Measurements from ENCODE around the gene IDH3B.

Gene IDH3B

GRCh38 chr20:2656471-2657117 lies 7.4 kb downstream of the IDH3B start:
- DNase-seq (ENCODE audit: low read depth), result no peak

DNA sequence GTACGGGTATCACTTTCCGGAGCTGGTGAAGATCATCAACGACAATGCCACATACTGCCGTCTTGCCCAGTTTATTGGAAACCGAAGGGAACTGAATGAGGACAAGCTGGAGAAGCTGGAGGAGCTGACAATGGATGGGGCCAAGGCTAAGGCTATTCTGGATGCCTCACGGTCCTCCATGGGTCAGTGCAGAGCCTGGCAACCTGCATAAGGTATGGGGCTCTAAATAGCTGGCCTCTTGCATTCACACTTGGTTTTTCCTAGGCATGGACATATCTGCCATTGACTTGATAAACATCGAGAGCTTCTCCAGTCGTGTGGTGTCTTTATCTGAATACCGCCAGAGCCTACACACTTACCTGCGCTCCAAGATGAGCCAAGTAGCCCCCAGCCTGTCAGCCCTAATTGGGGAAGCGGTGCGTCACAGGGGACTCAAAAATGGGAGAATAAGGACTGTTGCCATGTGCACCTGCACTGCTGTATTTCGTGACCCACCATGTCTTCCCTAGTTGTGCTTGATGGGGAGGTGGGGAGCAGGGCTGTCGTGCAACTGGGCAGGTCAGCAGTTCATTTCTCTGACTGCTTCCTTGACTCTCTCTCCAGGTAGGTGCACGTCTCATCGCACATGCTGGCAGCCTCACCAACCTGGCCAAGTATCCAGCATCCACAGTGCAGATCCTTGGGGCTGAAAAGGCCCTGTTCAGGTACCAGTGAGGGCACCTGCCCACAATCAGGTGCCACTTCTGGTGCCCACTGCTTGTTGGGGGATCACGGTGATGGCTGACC lies 8.5 kb downstream of the IDH3B start:
- DNase-seq (ENCODE audit: low read depth), result no peak

DNA sequence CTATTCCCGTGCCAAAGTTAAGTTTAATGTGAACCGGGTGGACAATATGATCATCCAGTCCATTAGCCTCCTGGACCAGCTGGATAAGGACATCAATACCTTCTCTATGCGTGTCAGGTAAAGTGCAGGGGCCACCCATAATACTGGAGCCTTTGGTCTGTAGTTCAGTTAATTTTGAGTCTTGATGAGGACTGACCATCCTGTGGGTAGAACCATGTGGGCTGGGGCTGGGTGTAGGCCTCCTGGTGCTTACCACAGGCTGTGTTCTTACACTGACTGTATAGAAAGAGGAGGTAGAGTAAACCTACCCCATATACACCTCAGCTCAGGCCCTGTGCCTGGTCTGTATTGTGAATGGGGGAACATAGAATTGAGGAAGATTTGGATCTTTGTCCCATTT lies 9.2 kb downstream of the IDH3B start:
- no peak for DNase-seq (ENCODE audit: low read depth)

- DNase-seq (ENCODE audit: low read depth), result no peak
Observed at GRCh38 chr20:2654384-2654822, 9.6 kb downstream of the IDH3B start.

DNA sequence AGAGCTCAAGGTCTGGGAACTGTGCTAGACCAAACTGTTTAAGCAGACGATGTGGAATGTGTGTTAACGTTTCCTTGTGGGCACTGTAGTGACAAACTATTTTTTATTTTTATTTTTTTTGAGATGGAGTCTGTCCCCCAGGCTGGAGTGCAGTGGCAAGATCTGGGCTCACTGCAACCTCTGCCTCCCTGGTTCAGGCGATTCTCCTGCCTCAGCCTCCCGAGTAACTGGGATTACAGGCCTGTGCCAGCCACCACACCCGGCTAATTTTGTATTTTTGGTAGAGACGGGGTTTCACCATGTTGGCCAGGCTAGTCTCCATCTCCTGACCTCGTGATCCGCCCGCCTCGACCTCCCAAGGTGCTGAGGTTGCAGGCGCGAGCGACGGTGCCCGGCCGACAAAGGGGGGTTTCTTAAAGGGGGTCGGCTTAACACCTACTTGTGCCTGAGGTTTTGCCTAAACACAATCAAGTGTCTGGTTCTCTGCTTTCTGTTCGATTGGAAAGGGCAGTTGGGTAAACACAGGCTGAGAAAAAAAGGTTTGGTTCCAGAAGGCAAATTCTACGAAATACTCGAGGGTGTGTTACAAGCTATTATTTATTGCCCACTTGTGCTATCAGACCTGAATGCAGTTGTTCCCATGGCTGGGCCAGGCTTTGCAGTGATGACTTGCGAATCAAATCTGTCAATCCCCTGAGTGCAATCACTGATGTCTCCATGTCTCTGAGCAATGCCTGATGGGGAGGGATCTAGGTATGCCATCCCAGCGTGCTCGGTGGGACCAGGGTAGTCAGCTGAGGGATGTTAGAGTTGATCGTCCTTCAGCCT lies 10.2 kb downstream of the IDH3B start:
- no peak for DNase-seq (ENCODE audit: low read depth)

DNA sequence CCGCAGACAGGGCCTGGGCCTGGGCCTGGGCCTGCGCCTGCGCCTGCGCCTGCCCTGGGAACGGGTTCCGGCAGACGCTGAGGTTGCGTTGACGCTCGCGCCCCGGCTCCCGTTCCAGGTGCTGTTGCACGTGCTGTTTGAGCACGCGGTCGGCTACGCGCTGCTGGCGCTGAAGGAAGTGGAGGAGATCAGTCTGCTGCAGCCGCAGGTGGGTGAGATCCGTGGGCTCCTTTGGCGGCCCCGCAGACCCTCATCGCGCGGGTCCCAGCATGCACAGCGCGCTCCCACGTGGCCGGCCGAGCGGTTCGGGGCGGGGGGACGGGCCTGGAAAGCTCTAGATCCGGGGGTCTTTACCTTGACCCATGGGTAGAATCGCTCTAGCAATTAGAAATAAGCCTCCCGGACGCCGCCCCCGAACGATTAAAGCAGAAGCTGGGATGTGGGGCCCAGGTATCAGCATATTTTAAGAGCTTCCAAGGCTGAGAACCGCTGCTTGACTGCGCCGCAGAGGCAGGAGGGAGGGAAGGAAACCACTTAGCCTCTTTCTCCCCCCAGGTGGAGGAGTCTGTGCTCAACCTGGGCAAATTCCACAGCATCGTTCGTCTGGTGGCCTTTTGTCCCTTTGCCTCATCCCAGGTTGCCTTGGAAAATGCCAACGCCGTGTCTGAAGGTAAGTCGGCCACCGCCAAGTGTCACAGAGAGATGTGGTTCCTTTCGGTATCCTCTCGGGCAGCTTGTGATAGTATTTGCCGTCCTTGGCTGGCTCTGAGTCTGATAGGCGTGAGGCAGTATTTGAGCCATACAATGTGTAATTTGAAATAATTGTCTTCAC lies 11.1 kb downstream of the IDH3B start:
- no peak for DNase-seq (ENCODE audit: low read depth)

- peak; percentile 76 for DNase-seq (ENCODE audit: low read depth)
Observed at GRCh38 chr20:2651772-2652723, 12.0 kb downstream of the IDH3B start, which contains the start of gene NOP56. NOP56 (plus strand) TSS chr20:2652632; CDS start chr20:2652661, 29 bp downstream.

GRCh38 chr20:2643708-2644107 lies 20.3 kb downstream of the IDH3B start:
- no peak for DNase-seq (ENCODE audit: low read depth)

- DNase-seq (ENCODE audit: low read depth), result no peak
Observed at GRCh38 chr20:2640899-2641298, 23.1 kb downstream of the IDH3B start.

DNA sequence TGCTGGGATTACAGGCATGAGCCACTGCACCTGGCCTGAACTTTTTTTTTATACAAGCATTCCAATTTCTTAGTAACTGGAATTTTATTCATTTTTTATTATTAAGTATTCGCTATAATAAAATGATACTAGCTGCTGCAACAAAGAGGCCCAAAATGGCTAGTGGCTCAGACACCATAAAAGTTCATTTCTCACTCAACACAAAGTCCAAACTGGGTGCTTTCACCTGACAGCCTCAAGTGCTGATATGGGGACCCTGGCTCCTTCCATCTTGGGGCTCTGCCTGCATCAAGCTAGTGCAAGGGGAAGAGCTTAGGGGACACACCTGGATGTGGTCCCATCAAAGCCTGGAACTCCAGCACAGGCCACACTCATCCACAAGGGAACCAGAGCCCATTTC lies 23.8 kb downstream of the IDH3B start:
- no peak for DNase-seq (ENCODE audit: low read depth)

- DNase-seq (ENCODE audit: low read depth), result no peak
Observed at GRCh38 chr20:2637246-2637645, 26.8 kb downstream of the IDH3B start.

GRCh38 chr20:2633381-2633780 lies 30.6 kb downstream of the IDH3B start:
- no peak for DNase-seq (ENCODE audit: low read depth)

DNA sequence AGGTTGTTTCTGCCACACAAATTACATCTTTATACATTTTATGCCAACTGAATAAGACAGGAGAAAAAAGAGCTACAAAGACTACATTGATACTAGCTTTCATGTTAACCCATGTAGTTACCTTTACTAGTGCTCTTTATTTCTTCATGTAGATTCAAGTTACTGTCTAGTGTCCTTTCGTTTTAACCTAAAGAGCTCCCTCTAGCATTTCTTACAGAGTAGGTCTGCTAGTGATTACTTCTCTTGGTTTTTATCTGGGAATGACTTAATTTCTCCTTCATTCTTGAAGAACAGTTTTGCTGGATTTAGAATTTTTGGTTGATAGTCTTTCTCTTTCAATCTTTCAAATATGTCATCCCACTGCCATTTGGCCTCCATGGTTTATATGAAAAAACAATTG lies 32.8 kb downstream of the IDH3B start:
- no peak for DNase-seq (ENCODE audit: low read depth)

GRCh38 chr20:2626853-2627541 lies 37.0 kb downstream of the IDH3B start:
- DNase-seq (ENCODE audit: low read depth), result peak; percentile 23

DNA sequence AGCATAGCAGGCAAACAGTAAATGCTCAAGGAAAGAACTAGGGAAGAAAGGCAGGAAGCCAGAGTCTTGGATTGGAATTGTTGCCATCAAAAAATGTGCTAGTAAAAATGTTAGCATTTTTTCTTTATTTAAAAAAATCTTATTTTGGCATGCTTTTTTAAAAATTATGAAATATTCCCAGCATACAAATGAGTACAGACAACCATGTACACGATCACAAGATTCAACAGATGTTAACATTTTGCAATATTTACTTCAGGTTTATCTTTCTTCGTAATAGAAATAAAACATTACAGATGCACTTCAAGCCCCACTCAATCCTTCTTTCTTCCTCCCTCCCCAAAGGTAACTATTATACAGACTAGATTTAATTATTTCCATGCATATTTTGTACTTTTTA lies 39.0 kb downstream of the IDH3B start:
- no peak for DNase-seq (ENCODE audit: low read depth)

- no peak for DNase-seq (ENCODE audit: low read depth)
Observed at GRCh38 chr20:2624190-2624589, 39.8 kb downstream of the IDH3B start.

- no peak for DNase-seq (ENCODE audit: low read depth)
Observed at GRCh38 chr20:2619961-2620595, 43.9 kb downstream of the IDH3B start.

DNA sequence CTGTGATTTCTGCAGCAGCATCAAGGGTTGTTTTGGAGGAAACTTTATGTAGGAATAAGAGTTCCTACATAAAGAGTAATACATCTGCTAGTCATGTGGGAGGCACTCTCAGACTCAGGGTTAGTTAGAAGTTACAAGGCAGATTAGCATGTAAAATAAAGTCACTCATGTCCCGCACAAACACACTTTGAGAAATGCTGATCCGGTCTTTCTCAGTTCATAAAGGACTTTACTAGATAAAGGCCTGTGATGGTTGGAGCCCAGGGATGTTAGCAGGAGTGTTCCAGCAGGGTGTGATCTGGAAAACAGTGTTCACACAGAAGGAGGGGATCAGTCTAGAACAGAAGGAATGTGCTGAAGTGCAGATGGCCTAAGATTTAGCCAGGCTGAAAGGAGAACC lies 44.7 kb downstream of the IDH3B start:
- no peak for DNase-seq (ENCODE audit: low read depth)

GRCh38 chr20:2618815-2619214 lies 45.2 kb downstream of the IDH3B start:
- no peak for DNase-seq (ENCODE audit: low read depth)

Measured in fibroblast of the conjunctiva (primary cell).